Type B pancreatic cell (in vitro differentiated cells): ENCODE measurements around the gene AP2B1. TPM values are rescaled to one million over a fixed set of nuclear protein-coding genes. Genes with fewer than 3 reads are reported as not detected.
"Not testable (repeated sequence)": the region's sequence is repeated elsewhere in the genome, so short reads cannot be mapped to it uniquely, and the experiment has no call there.

Source experiments
- DNase-seq: peaks from one replicate; pipeline ENCODE4 v3.0.0; 2021; ENCODE audit warnings: mixed read lengths; ENCODE audit not compliant: unreplicated experiment; ENCODE audit errors: extremely low spot score
- H3K27ac Mint-ChIP-seq: 2 replicates; pipeline ENCODE4 v1.8.0; 2021; ENCODE audit warnings: mild to moderate bottlenecking, mixed read lengths
- H3K27me3 Mint-ChIP-seq: 2 replicates; pipeline ENCODE4 v1.8.0; 2021; ENCODE audit warnings: mixed read lengths
- H3K36me3 Mint-ChIP-seq: 2 replicates; pipeline ENCODE4 v1.8.0; 2021; ENCODE audit warnings: mixed read lengths
- H3K4me1 Mint-ChIP-seq: one replicate; pipeline ENCODE4 v1.8.0; 2021; ENCODE audit warnings: mixed read lengths; ENCODE audit not compliant: unreplicated experiment
- H3K4me3 Mint-ChIP-seq: 2 replicates; pipeline ENCODE4 v1.8.0; 2021; ENCODE audit warnings: mild to moderate bottlenecking, mixed read lengths
- H3K9me3 Mint-ChIP-seq: 2 replicates; pipeline ENCODE4 v1.8.0; 2021; ENCODE audit warnings: mixed read lengths
- total RNA-seq: library from RNA; stranded (reverse); gene quantifications from 2 replicates; pipeline ENCODE4 v1.2.1, GENCODE V29; 2021; ENCODE audit warnings: low replicate concordance
- TF ChIP-seq, protein P1 (sequence below): fragments of 200-600 bp; sonication (generic); conservative IDR thresholded peaks from 2 replicates; pipeline ENCODE4 v1.5.0; 2021; ENCODE audit warnings: antibody characterized with exemption, mild to moderate bottlenecking

The AP2B1 gene
- total RNA-seq, 1 donor from 2014 or later: 165 TPM

DNA sequence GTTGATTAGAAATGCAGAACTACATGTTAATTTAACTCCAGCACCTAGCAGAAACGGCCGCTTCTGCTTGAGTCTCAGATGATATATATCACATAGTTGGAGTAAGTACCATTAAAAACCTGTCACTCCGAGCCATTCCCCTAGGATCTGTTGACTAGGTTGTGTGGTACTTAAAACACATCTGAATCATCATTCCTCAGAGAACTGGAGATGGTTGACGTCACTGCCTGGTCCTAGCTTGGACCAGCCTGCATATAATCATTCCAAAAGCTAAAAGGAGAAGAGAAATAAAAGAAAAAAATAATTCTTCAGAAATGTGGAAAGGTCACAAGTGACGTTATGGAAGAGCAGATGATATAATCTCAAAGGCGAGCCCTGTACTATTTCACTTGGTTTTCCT is 113.0 kb downstream of the AP2B1 start:
- no peak overlapping the region for H3K4me3 Mint-ChIP-seq
- no peak overlapping the region for H3K27ac Mint-ChIP-seq
- no peaks in the 10 kb centered on the region for H3K27me3 Mint-ChIP-seq
- DNase-seq: no peak
- TF ChIP-seq, protein P1, sequence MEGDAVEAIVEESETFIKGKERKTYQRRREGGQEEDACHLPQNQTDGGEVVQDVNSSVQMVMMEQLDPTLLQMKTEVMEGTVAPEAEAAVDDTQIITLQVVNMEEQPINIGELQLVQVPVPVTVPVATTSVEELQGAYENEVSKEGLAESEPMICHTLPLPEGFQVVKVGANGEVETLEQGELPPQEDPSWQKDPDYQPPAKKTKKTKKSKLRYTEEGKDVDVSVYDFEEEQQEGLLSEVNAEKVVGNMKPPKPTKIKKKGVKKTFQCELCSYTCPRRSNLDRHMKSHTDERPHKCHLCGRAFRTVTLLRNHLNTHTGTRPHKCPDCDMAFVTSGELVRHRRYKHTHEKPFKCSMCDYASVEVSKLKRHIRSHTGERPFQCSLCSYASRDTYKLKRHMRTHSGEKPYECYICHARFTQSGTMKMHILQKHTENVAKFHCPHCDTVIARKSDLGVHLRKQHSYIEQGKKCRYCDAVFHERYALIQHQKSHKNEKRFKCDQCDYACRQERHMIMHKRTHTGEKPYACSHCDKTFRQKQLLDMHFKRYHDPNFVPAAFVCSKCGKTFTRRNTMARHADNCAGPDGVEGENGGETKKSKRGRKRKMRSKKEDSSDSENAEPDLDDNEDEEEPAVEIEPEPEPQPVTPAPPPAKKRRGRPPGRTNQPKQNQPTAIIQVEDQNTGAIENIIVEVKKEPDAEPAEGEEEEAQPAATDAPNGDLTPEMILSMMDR: no peak
- no peaks in the 10 kb centered on the region for H3K9me3 Mint-ChIP-seq
- H3K4me1 Mint-ChIP-seq: no peaks in the 10 kb centered on the region
- H3K36me3 Mint-ChIP-seq: peaks cover 25% of the 10 kb centered on the region

DNA sequence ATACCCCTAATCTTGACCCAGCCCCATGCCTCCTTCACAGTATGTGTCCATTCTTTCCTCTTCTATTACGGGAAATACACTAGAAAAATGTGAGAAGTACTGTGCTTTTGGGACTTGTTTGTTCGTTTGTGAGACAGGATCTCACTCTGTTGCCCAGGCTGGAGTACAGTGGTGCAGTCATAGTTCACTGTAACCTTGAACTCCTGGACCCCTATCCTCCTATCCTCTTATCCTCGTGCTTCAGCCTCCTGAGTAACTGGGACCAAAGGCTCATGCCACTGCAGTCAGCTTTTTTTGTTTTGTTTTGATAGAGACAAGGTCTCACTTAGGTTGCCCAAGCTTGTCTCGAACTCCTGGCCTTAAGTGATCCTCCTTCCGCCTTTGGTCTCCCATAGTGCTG is 114.4 kb downstream of the AP2B1 start:
- no peaks in the 10 kb centered on the region for H3K9me3 Mint-ChIP-seq
- peaks cover 17% of the 10 kb centered on the region for H3K36me3 Mint-ChIP-seq
- TF ChIP-seq, protein P1: no peak
- H3K27ac Mint-ChIP-seq: no peak overlapping the region
- DNase-seq: no peak
- H3K4me3 Mint-ChIP-seq: no peak overlapping the region
- no peaks in the 10 kb centered on the region for H3K4me1 Mint-ChIP-seq
- no peaks in the 10 kb centered on the region for H3K27me3 Mint-ChIP-seq

DNA sequence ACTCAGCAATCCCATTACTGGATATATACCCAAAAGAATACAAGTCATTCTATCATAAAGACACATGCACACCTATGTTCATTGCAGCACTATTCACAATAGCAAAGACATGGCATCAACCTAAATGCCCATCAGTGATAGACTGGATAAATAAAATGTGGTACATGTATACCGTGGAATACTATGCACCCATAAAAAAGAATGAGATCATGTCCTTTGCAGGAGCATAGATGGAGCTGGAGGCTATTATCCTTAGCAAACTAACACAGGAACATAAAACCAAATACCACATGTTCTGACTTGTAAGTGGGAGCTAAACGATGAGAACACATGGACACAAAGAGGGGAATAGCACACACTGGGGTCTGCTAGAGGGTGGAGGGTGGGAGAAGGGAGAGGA is 116.2 kb downstream of the AP2B1 start:
- H3K9me3 Mint-ChIP-seq, DNase-seq, H3K4me3 Mint-ChIP-seq, H3K27ac Mint-ChIP-seq, H3K4me1 Mint-ChIP-seq, H3K27me3 Mint-ChIP-seq: not testable (repeated sequence)
- H3K36me3 Mint-ChIP-seq: peaks cover 17% of the 10 kb centered on the region

DNA sequence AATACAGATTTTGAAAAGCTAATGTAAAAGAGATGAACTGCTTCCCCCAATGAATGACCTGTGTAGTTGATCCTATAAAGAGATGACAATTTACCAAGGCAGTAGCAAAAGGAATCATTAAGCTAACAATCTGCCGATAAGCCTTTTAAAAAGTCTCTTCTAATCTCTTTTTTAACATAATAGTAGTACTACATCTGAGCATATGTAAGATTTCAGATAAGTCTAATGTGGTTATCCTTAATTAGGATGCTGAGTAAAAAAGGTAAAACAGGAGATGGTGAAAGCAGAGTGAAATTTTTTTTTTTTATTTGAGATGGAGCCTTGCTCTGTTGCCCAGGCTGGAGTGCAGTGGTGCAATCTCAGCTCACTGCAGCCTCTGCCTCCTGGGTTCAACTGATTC is 118.1 kb downstream of the AP2B1 start:
- TF ChIP-seq, protein P1: no peak
- peaks cover 16% of the 10 kb centered on the region for H3K4me1 Mint-ChIP-seq
- no peak overlapping the region for H3K27ac Mint-ChIP-seq
- H3K36me3 Mint-ChIP-seq: peaks cover 21% of the 10 kb centered on the region
- no peak overlapping the region for H3K4me3 Mint-ChIP-seq
- no peaks in the 10 kb centered on the region for H3K9me3 Mint-ChIP-seq
- DNase-seq: no peak
- no peaks in the 10 kb centered on the region for H3K27me3 Mint-ChIP-seq

DNA sequence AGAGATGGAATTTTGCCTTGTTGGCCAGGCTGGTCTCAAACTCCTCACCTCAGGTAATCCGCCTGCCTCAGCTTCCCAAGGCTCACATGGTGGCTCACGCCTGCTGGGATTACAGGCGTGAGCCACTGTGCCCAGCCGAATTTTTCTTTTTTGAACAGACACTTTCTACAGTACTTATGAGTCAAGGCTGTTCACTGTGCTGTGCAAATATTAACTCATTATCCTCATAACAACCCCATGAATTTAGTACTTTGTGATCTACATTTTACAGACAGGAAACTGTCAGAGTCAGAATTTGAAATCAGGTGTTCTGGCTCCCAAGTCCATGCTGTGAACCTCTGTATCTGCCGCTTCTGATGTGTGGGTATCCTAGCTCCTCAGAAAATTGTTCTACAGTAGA is 118.6 kb downstream of the AP2B1 start:
- Mint-ChIP-seq H3K27ac (no peak overlapping the region), H3K4me3 (no peak overlapping the region), H3K9me3 (no peaks in the 10 kb centered on the region), H3K4me1 (peaks cover 16% of the 10 kb centered on the region), H3K36me3 (peaks cover 21% of the 10 kb centered on the region), H3K27me3 (no peaks in the 10 kb centered on the region)
- TF ChIP-seq, protein P1: no peak
- DNase-seq: no peak

DNA sequence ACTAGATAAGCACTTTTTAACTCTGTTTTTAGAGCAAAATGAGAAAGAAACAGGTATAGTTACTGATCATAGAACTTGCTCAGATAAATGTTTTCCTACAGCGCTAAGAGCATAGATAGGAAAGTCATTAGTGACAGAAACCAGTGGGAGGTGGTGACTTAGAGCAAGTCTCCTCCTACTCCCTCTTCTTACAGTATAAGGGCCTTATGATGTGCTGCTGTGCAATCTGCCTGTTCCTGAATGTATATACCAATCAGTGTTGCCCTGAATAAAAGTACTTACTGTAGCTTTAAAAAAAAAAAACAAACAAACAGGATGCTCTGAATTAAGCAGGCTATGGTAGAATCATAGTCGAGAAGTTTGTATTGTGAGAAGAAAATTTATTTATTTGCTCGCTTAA is 121.0 kb downstream of the AP2B1 start:
- Mint-ChIP-seq H3K27ac (no peak overlapping the region), H3K4me1 (peaks cover 16% of the 10 kb centered on the region), H3K4me3 (no peak overlapping the region), H3K9me3 (no peaks in the 10 kb centered on the region), H3K27me3 (no peaks in the 10 kb centered on the region), H3K36me3 (peaks cover 15% of the 10 kb centered on the region)
- DNase-seq: no peak
- TF ChIP-seq, protein P1: no peak
